Psoas muscle (tissue), 8 donors: ENCODE measurements around the gene NLRP6. TPM values are rescaled to one million over a fixed set of nuclear protein-coding genes. Genes with fewer than 3 reads are reported as not detected.

Experiments
- ATAC-seq, 4 donors: fragments of 200-7000 bp; cut with Tn5 transposase; one replicate each; pipeline ENCODE4 v1.9.1; 2020; ENCODE audit warnings: moderate library complexity in 3 of 4, mild to moderate bottlenecking in 2 of 4
- DNase-seq, 2 donors: peaks; one replicate each; pipeline ENCODE4 v3.0.0-alpha.2; 2020
- H3K27ac ChIP-seq: fragments of 200-600 bp; one replicate; pipeline ENCODE4 v1.8.0; 2022
- H3K27me3 ChIP-seq, 3 donors: fragments of 200-600 bp in 1 of 3; one replicate each; pipeline versions ENCODE4 v1.6.1 to v1.8.0; 2013 to 2022; ENCODE audit warnings: low read length in 2 of 3, mild to moderate bottlenecking in 2 of 3, moderate library complexity in 1 of 3; ENCODE audit not compliant: insufficient read depth in 3 of 3
- H3K36me3 ChIP-seq, 2 donors: fragments of 200-600 bp in 1 of 2; one replicate each; pipeline versions ENCODE4 v1.6.1 to v1.8.0; 2013 to 2022; ENCODE audit warnings: low read depth in 1 of 2, mild to moderate bottlenecking in 1 of 2, moderate library complexity in 1 of 2; ENCODE audit not compliant: insufficient read depth in 1 of 2
- H3K4me1 ChIP-seq: fragments of 200-600 bp; one replicate; pipeline ENCODE4 v1.8.0; 2022
- H3K4me3 ChIP-seq: fragments of 200-600 bp; one replicate; pipeline ENCODE4 v1.8.0; 2022; ENCODE audit warnings: mild to moderate bottlenecking
- H3K9me3 ChIP-seq: fragments of 200-600 bp; one replicate; pipeline ENCODE4 v1.8.0; 2022
- WGBS, 3 donors: extraction: QIAGEN DNeasy Blood & Tissue Kit; methylation state at CpG; one replicate each; pipeline versions ENCODE4 v1.1.6 to v1.1.7; 2013; 5-methylcytosine and 5-hydroxymethylcytosine counted together
- intact Hi-C, 2 donors: fragments of 100-400 bp; cut with DNase I; formaldehyde crosslinking; loops; one replicate each; pipeline versions ENCODE4 v1.11.0 to v1.14.2; 2022
- polyA plus RNA-seq, 3 donors: library from polyadenylated mRNA; stranded (reverse); fragments of 200-250 nt; gene quantifications; one replicate each; pipeline ENCODE4 v1.2.3, GENCODE V29; 2013
- total RNA-seq, 4 donors: library from RNA; stranded (reverse); fragmentation: NEBNext Ultra II Directional in 2 of 4; extraction: Animal tissue kit (Norgen Biotek cat#: 25700) in 2 of 4; gene quantifications; one replicate each; pipeline versions ENCODE4 v1.2.1 to v1.2.4, GENCODE V29; 2021 to 2023
- TF ChIP-seq, protein P1 (sequence below): fragments of 200-600 bp; IDR thresholded peaks from one replicate; pipeline ENCODE4 v1.8.0; 2022; ENCODE audit warnings: antibody characterized with exemption
- donor health status: healthy with polysubstance abuse.
- donor health status: DM: no; HTN: no; CAD: no; lungs with moderate emphysema.
- donor health status: Bipolar disorder and iron deficiency.
- donor health status: healthy.
- donor health status: DM: yes; HTN: yes; CAD: no.
- donor health status: DM: no; HTN: no; CAD: no.
- donor health status: DM: no; HTN: no; CAD: no.
- donor health status: DM: yes; HTN: yes; CAD: no.

NLRP6 gene
- total and polyA plus RNA-seq, 7 donors, result 0.03 to 0.17 (median 0.07) TPM; not detected in 3

- Histone ChIP-seq H3K4me3 (no peak overlapping the region), H3K36me3 (peaks cover 9 to 66% of the 10 kb centered on the region in 2 donors), H3K9me3 (no peaks in the 10 kb centered on the region), H3K27me3 (no peaks in the 10 kb centered on the region), H3K4me1 (peaks cover 44% of the 10 kb centered on the region), H3K27ac (no peak overlapping the region)
- DNase-seq (no peak), ATAC-seq (no peak)
- TF ChIP-seq, protein P1, sequence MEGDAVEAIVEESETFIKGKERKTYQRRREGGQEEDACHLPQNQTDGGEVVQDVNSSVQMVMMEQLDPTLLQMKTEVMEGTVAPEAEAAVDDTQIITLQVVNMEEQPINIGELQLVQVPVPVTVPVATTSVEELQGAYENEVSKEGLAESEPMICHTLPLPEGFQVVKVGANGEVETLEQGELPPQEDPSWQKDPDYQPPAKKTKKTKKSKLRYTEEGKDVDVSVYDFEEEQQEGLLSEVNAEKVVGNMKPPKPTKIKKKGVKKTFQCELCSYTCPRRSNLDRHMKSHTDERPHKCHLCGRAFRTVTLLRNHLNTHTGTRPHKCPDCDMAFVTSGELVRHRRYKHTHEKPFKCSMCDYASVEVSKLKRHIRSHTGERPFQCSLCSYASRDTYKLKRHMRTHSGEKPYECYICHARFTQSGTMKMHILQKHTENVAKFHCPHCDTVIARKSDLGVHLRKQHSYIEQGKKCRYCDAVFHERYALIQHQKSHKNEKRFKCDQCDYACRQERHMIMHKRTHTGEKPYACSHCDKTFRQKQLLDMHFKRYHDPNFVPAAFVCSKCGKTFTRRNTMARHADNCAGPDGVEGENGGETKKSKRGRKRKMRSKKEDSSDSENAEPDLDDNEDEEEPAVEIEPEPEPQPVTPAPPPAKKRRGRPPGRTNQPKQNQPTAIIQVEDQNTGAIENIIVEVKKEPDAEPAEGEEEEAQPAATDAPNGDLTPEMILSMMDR, result no peak
- intact Hi-C loops, result no loop called here
- 69 to 90% (median 85%) methylated on average over 1 of the region's 1 CpG for WGBS, 3 donors
Observed at GRCh38 chr11:240315-240714, 37.9 kb upstream of the NLRP6 start.

- WGBS, 3 donors, result 51 to 55% (median 52%) methylated on average over 5 of the region's 5 CpGs
Observed at GRCh38 chr11:241634-242033, 36.6 kb upstream of the NLRP6 start.

GRCh38 chr11:244376-244775, 33.8 kb upstream of the NLRP6 start:
- no peak overlapping the region for H3K27ac ChIP-seq
- intact Hi-C loops, result no loop called here
- 85 to 93% (median 90%) methylated on average over 2 of the region's 2 CpGs for WGBS, 3 donors
- peaks cover 24% of the 10 kb centered on the region for H3K4me1 ChIP-seq
- TF ChIP-seq, protein P1, result no peak
- no peaks in the 10 kb centered on the region for H3K27me3 ChIP-seq
- peaks cover 9 to 97% of the 10 kb centered on the region in 2 donors for H3K36me3 ChIP-seq
- H3K4me3 ChIP-seq, result no peak overlapping the region
- H3K9me3 ChIP-seq, result no peaks in the 10 kb centered on the region
- ATAC-seq, result no peak
- DNase-seq, result no peak

More at GRCh38 chr11:241634-242033, 36.6 kb upstream of the NLRP6 start:
- TF ChIP-seq, protein P1, result no peak
- ATAC-seq, result peak; percentile 65 to 73 (median 70)
- Histone ChIP-seq H3K36me3 (peaks cover 9 to 78% of the 10 kb centered on the region in 2 donors), H3K4me3 (no peak overlapping the region), H3K27me3 (no peaks in the 10 kb centered on the region), H3K4me1 (peaks cover 41% of the 10 kb centered on the region), H3K9me3 (no peaks in the 10 kb centered on the region), H3K27ac (peak overlapping the region; percentile 44)
- DNase-seq, result no peak
- intact Hi-C loops, result no loop called here

DNA sequence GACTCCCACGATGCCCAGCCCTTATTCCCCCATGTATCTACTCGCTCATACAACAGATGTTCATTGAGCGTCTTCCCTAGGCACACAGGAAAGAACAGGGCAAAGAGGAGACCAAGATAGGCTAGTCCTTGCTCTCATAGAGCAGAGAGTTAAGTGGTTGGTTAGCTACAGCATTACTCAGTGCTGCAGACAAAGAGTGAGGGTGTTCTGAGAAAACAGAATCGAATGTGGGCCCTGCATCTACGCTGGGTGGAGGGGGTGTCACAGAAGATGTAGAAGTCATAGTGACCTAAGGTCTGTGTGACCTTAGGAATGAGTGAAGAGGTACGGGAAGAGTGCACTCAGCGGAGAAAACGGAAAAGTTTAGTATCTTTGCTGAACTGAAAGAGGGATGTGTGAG, 29.1 kb upstream of the NLRP6 start:
- Histone ChIP-seq H3K27me3 (no peaks in the 10 kb centered on the region), H3K27ac (no peak overlapping the region), H3K36me3 (peaks cover 12 to 94% of the 10 kb centered on the region in 2 donors), H3K4me1 (no peaks in the 10 kb centered on the region), H3K9me3 (no peaks in the 10 kb centered on the region), H3K4me3 (no peak overlapping the region)
- TF ChIP-seq, protein P1, result no peak
- WGBS, 3 donors, result 75 to 80% (median 80%) methylated on average over 8 of the region's 8 CpGs
- no peak for ATAC-seq
- intact Hi-C loops, result no loop called here
- DNase-seq, result no peak

DNA sequence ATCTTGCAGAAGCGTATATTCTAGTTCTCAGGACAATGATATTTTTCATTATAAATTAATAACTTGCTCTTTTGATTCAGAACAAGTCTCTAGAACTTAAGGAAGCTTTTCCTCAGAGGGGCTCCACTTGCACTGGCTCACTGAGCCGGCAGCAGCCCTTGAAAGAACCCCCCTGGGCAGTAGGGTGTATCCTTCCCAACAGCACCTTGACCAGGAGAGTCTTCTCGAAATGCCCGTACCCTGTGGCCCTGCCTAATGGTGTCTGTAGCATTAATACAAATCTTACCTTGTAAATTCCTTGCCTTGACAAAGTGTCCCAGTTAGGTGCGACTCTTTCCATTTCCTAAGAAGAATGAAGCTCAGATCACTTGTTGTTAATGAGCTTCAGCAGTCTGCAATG, 27.9 kb upstream of the NLRP6 start:
- WGBS, 3 donors, result 89 to 92% (median 91%) methylated on average over 5 of the region's 5 CpGs
- ATAC-seq (no peak), DNase-seq (no peak)
- no peak overlapping the region for H3K4me3 ChIP-seq
- TF ChIP-seq, protein P1, result no peak
- H3K36me3 ChIP-seq, result peaks cover 6 to 82% of the 10 kb centered on the region in 2 donors
- intact Hi-C loops, result no loop called here
- no peak overlapping the region for H3K27ac ChIP-seq
- H3K9me3 ChIP-seq, result no peaks in the 10 kb centered on the region
- no peaks in the 10 kb centered on the region for H3K27me3 ChIP-seq
- H3K4me1 ChIP-seq, result no peaks in the 10 kb centered on the region
